Upper lobe of left lung (tissue), 4 donors: ENCODE measurements around the gene DGKG.
A peak's percentile ranks its signal among the peaks of the same experiment; 100 is the strongest.

Experiments
- CTCF ChIP-seq, 6 experiments: fragments of 450-650 bp in 4 of 6; fragments of 200-600 bp in 2 of 6; sonication (generic) in 2 of 6; IDR thresholded peaks; one replicate each; pipeline ENCODE4 v1.5.1; 2016 to 2019; ENCODE audit warnings: antibody characterized with exemption in 6 of 6
- EP300 ChIP-seq, 4 donors: sonication (generic); formaldehyde crosslinking; IDR thresholded peaks; one replicate each; pipeline ENCODE4 v1.5.1; 2017; ENCODE audit warnings: antibody characterized with exemption in 4 of 4, control low read depth in 2 of 4
- POLR2A ChIP-seq, 4 donors: fragments of 450-650 bp; IDR thresholded peaks; one replicate each; pipeline ENCODE4 v1.5.1; 2016 to 2017; ENCODE audit warnings: antibody characterized with exemption in 4 of 4, mild to moderate bottlenecking in 2 of 4
- POLR2AphosphoS5 ChIP-seq, 2 donors: sonication (generic); formaldehyde crosslinking; IDR thresholded peaks; one replicate each; pipeline ENCODE4 v1.5.1; 2017; ENCODE audit warnings: antibody characterized with exemption in 2 of 2

GRCh38 chr3:186259612-186260383, 102.2 kb downstream of the DGKG start:
- TF ChIP-seq CTCF (IDR thresholded peaks at IDR 0.05) (peak; percentile 50 to 80 (median 68)), POLR2AphosphoS5 (IDR thresholded peaks at IDR 0.05) (no peak), POLR2A (IDR thresholded peaks at IDR 0.05) (no peak), EP300 (IDR thresholded peaks at IDR 0.05) (no peak)
